GM12891 (cell line): ENCODE results near the gene JPH4.

Experiments used
- POLR2A ChIP-seq: IDR thresholded peaks from 2 replicates; pipeline ENCODE4 v1.6.1; 2011; ENCODE audit warnings: low read depth, low read length, control low read depth
- POLR2AphosphoS5 ChIP-seq: IDR thresholded peaks from 2 replicates; pipeline ENCODE4 v1.6.1; 2011; ENCODE audit warnings: low read depth, low read length, control low read depth
- POU2F2 ChIP-seq: IDR thresholded peaks from 2 replicates; pipeline ENCODE4 v1.6.1; 2011; ENCODE audit warnings: low read depth, mild to moderate bottlenecking, control low read depth, low read length, moderate library complexity
- SPI1 ChIP-seq: IDR thresholded peaks from 2 replicates; pipeline ENCODE4 v1.6.1; 2011; ENCODE audit warnings: low read depth, low read length, control low read depth
- TAF1 ChIP-seq: IDR thresholded peaks from 2 replicates; pipeline ENCODE4 v1.6.1; 2011; ENCODE audit warnings: low read depth, low read length, control low read depth

DNA sequence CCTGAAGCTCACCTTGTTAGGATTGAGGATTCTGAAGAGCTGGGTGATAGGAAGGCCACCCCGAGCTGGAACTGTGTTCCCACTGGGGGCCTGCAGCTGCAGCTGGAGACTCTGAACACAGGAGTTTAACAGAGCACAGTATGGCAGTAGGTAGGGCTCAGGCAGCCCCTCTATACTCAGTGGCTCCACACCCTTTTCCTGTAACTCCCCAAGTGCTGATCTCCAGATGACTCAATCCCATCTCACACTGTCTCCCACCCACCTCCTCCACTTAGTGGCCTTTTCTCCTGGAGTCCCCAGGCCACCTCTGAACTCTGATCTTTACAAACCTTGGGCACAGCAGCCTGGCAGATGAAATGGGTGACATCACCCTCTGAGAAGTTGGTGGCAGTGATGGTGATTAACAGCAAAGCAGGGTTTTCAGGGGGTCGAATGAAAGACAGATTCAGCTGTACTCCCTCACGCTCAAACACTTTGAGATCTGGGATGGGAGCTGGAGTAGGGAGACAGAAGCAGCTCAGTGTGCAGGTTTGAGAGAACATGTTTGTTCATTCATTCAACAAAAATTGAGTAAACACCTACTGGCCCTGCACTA, 18.6 kb downstream of the JPH4 start:
- TF ChIP-seq POLR2A (no peak), TAF1 (no peak), POU2F2 (no peak), POLR2AphosphoS5 (no peak), SPI1 (no peak)
